ENCODE data around the gene ARHGAP15.

DNA sequence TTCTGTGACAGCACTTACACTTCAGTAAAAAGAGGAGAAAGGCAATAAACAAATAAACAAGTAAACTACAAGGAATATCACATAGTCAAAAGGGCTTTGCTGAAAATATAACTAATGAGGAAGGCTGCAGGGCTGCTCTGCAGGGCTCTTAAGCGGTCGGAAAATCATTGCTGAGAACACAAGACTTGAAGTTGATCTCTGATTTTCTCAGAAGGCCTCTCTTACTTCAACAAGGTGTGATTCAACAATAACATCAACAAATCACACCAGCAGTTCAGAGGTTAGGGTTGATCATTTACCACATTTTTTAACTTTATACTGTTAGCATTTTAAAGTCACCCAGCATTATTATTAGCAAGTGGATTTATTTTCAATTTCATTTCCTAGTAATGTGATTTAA is 215.6 kb downstream of the ARHGAP15 start:
- TF ChIP-seq, protein P1, sequence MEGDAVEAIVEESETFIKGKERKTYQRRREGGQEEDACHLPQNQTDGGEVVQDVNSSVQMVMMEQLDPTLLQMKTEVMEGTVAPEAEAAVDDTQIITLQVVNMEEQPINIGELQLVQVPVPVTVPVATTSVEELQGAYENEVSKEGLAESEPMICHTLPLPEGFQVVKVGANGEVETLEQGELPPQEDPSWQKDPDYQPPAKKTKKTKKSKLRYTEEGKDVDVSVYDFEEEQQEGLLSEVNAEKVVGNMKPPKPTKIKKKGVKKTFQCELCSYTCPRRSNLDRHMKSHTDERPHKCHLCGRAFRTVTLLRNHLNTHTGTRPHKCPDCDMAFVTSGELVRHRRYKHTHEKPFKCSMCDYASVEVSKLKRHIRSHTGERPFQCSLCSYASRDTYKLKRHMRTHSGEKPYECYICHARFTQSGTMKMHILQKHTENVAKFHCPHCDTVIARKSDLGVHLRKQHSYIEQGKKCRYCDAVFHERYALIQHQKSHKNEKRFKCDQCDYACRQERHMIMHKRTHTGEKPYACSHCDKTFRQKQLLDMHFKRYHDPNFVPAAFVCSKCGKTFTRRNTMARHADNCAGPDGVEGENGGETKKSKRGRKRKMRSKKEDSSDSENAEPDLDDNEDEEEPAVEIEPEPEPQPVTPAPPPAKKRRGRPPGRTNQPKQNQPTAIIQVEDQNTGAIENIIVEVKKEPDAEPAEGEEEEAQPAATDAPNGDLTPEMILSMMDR (IDR thresholded peaks at IDR 0.05; ENCODE audit: insufficient read depth, low read length, poor library complexity, severe bottlenecking), result no peak
- TF ChIP-seq EZH2phosphoT487 (conservative IDR thresholded peaks at IDR 0.05; ENCODE audit: low read length), result no peak

All from SU-DHL-6 (cell line).